Globus pallidus (tissue), 1 donor: ENCODE measurements around the gene LRRC36.

Source experiments
- DNase-seq: peaks from one replicate; pipeline ENCODE4 v3.0.0-alpha.2; 2015; ENCODE audit warnings: low spot score

The LRRC36 gene

GRCh38 chr16:67294938-67295361, 31.7 kb upstream of the LRRC36 start:
- DNase-seq, result no peak

- DNase-seq, result no peak
Observed at GRCh38 chr16:67296420-67296819, 30.2 kb upstream of the LRRC36 start.

GRCh38 chr16:67298277-67298676, 28.3 kb upstream of the LRRC36 start:
- DNase-seq, result no peak

GRCh38 chr16:67299269-67299668, 27.3 kb upstream of the LRRC36 start:
- DNase-seq, result no peak

- DNase-seq, result no peak
Observed at GRCh38 chr16:67301080-67301782, 25.4 kb upstream of the LRRC36 start.

GRCh38 chr16:67302076-67302475, 24.5 kb upstream of the LRRC36 start:
- no peak for DNase-seq

- DNase-seq, result no peak
Observed at GRCh38 chr16:67302970-67303369, 23.6 kb upstream of the LRRC36 start.

- DNase-seq, result no peak
Observed at GRCh38 chr16:67304020-67304419, 22.6 kb upstream of the LRRC36 start.

GRCh38 chr16:67305216-67306071, 21.2 kb upstream of the LRRC36 start:
- DNase-seq, result no peak

GRCh38 chr16:67310561-67310960, 16.1 kb upstream of the LRRC36 start:
- DNase-seq, result no peak

- DNase-seq, result no peak
Observed at GRCh38 chr16:67311607-67312488, 14.8 kb upstream of the LRRC36 start.

- no peak for DNase-seq
Observed at GRCh38 chr16:67312719-67313118, 13.9 kb upstream of the LRRC36 start.

- DNase-seq, result no peak
Observed at GRCh38 chr16:67317853-67318252, 8.8 kb upstream of the LRRC36 start.

- no peak for DNase-seq
Observed at GRCh38 chr16:67326115-67326471, 522 bp upstream of the LRRC36 start.

GRCh38 chr16:67327743-67328142, 1.1 kb downstream of the LRRC36 start:
- peak; percentile 2 for DNase-seq

GRCh38 chr16:67329901-67330300, 3.3 kb downstream of the LRRC36 start:
- no peak for DNase-seq

- no peak for DNase-seq
Observed at GRCh38 chr16:67333315-67333714, 6.7 kb downstream of the LRRC36 start.

GRCh38 chr16:67336116-67336515, 9.5 kb downstream of the LRRC36 start:
- DNase-seq, result no peak

GRCh38 chr16:67336648-67337047, 10.0 kb downstream of the LRRC36 start:
- DNase-seq, result no peak

- DNase-seq, result no peak
Observed at GRCh38 chr16:67339453-67339852, 12.8 kb downstream of the LRRC36 start.

GRCh38 chr16:67341250-67341649, 14.6 kb downstream of the LRRC36 start:
- DNase-seq, result no peak

GRCh38 chr16:67342616-67343015, 16.0 kb downstream of the LRRC36 start:
- no peak for DNase-seq
